Measurements from ENCODE around the gene GLP2R. TPM values are rescaled to one million over a fixed set of nuclear protein-coding genes. Genes with fewer than 3 reads are reported as not detected.

The GLP2R gene
- total RNA-seq, 1 donor: 0.43 TPM

DNA sequence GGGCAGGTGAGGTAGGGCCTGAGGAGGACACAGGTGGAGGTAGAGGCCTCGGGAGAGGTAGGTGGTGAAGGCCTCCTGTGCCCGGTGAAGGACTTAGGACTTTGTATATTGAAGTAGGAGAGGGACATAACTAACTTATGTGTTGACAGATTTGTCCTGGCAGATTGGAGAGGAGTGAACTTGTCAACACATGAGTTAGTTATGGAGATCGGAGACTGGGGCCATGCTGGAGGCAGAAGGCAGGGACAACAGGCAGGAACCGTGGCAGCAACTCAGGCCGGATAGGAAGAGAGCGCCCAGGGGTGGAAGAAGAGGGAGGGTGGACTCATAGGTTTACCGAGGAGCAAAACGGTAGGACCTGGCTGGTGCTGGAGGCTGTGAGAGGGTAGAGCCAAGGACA lies 18.4 kb downstream of the GLP2R start:
- TF ChIP-seq, protein P1, sequence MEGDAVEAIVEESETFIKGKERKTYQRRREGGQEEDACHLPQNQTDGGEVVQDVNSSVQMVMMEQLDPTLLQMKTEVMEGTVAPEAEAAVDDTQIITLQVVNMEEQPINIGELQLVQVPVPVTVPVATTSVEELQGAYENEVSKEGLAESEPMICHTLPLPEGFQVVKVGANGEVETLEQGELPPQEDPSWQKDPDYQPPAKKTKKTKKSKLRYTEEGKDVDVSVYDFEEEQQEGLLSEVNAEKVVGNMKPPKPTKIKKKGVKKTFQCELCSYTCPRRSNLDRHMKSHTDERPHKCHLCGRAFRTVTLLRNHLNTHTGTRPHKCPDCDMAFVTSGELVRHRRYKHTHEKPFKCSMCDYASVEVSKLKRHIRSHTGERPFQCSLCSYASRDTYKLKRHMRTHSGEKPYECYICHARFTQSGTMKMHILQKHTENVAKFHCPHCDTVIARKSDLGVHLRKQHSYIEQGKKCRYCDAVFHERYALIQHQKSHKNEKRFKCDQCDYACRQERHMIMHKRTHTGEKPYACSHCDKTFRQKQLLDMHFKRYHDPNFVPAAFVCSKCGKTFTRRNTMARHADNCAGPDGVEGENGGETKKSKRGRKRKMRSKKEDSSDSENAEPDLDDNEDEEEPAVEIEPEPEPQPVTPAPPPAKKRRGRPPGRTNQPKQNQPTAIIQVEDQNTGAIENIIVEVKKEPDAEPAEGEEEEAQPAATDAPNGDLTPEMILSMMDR (IDR thresholded peaks at IDR 0.05; ENCODE audit: insufficient read depth, low read depth, low read length): no peak
- H3K4me3 ChIP-seq (ENCODE audit: low read depth, low read length): no peak overlapping the region
- no peak for DNase-seq (ENCODE audit: low read depth)

DNA sequence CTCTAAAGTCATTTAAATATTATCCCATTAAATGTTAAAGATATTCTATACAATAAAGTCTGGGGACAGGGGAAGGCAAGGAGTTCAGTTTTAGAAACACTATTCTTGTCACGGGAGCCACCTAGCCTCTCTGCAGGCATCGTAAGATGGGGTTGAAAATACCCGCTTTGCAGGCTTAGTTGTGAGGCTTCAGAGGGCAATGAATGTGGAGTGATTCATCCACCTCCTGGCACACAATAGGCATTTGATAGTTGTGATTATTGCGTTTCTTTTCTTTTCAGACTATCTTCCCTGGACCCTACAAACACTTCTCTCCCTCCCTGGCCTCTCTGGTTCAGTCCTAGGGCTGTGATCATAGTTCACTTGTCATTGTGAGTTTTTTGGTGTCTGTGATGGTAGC lies 19.6 kb downstream of the GLP2R start:
- H3K4me3 ChIP-seq (ENCODE audit: low read depth, low read length): no peak overlapping the region
- no peak for DNase-seq (ENCODE audit: low read depth)

DNA sequence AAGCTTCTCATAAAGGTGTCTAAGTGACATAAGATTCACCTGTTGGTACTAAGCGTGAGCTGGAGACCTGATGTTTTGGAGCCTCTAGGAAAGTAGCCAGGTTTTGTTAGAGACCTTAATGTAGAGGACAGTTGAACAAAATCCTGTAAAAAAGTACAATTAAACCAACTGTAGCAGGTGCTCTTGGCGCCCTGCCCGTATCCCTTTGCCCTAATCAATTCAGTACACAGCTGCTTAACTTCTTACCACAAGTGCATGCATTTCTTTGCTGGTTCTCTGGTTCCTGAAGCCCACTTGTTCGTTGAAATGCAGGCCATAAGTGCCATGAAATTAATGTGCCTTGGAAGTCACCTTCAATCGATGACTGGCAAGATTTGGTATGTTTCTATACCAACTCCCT lies 24.4 kb downstream of the GLP2R start:
- H3K4me3 ChIP-seq (ENCODE audit: low read depth, low read length): no peak overlapping the region
- TF ChIP-seq, protein P1 (IDR thresholded peaks at IDR 0.05; ENCODE audit: insufficient read depth, low read depth, low read length): no peak
- DNase-seq (ENCODE audit: low read depth): no peak

More for the DNA sequence above, 19.6 kb downstream of the GLP2R start:
- TF ChIP-seq, protein P1 (IDR thresholded peaks at IDR 0.05; ENCODE audit: insufficient read depth, low read depth, low read length): no peak

DNA sequence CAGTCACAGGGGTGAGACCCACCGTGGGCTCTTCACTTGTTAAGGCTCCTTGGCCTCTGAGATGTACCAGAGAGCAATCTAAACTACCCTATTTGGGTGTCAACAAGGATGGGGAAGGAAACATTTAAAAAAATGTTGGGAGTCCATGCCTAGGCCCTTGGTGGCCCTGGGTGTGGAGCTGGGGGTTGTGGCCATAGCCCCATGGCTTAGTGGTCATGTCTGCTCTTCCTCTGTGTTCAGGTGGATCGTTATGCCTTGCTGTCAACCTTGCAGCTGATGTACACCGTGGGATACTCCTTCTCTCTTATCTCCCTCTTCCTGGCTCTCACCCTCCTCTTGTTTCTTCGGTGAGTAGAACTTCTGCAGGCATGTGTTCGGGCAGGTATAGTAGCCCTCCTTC lies 28.5 kb downstream of the GLP2R start:
- no peak for DNase-seq (ENCODE audit: low read depth)
- H3K4me3 ChIP-seq (ENCODE audit: low read depth, low read length): no peak overlapping the region
- TF ChIP-seq, protein P1 (IDR thresholded peaks at IDR 0.05; ENCODE audit: insufficient read depth, low read depth, low read length): no peak

DNA sequence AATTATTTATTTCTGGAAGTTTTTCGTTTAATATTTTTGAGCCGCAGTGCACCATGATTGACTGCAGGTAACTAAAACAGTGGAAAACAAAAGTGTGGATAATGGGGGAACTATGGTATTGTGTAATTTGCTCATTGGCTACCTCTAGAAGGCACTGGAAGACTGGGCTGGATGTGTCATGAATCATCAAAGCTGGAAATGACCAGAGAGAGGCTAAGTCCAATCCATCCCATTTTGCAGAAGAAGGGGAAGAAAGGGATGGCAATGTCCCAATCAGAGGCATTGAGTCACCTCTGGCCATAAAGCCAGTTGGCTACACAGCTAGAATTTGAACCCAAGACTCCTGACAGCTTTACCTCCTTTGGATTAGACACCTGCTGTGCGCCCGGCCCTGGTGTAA lies 29.3 kb downstream of the GLP2R start:
- TF ChIP-seq, protein P1 (IDR thresholded peaks at IDR 0.05; ENCODE audit: insufficient read depth, low read depth, low read length): no peak

DNA sequence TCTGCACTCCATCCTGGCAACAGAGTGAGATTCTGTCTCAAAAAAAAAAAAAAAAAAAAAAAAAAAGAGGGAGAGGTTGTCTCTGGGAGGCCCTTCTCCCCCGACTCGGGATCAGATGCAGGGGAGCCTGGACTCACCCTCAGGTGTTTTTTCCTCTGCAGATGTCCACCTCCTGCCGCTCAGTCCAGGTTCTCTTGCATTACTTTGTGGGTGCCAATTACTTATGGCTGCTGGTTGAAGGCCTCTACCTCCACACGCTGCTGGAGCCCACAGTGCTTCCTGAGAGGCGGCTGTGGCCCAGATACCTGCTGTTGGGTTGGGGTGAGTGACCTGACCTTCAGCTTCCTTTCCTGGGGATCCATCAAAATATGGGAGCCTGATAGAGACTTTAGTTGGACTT lies 34.1 kb downstream of the GLP2R start:
- DNase-seq (ENCODE audit: low read depth): no peak
- no peak overlapping the region for H3K4me3 ChIP-seq (ENCODE audit: low read depth, low read length)
- TF ChIP-seq, protein P1 (IDR thresholded peaks at IDR 0.05; ENCODE audit: insufficient read depth, low read depth, low read length): no peak

More for the DNA sequence above, 29.3 kb downstream of the GLP2R start:
- H3K4me3 ChIP-seq (ENCODE audit: low read depth, low read length): no peak overlapping the region
- no peak for DNase-seq (ENCODE audit: low read depth)

DNA sequence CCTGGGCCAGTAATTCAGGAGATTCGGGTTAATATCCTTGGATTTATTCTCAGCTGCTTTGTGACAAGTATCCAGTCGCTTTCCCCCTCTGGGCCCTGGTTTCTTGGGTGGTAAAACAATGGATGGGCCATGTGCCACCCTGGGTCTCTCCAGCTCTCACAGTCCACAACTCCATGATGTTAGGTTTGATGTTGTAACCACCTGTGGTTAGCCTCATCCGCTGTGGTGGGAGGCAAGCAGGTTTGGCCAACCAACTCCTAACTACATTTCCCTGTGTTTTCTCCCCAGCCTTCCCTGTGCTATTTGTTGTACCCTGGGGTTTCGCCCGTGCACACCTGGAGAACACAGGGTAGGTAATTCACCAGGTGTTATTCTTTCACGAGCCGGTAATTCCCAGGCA lies 35.1 kb downstream of the GLP2R start:
- no peak overlapping the region for H3K4me3 ChIP-seq (ENCODE audit: low read depth, low read length)
- no peak for DNase-seq (ENCODE audit: low read depth)
- TF ChIP-seq, protein P1 (IDR thresholded peaks at IDR 0.05; ENCODE audit: insufficient read depth, low read depth, low read length): no peak

Data from fibroblast of villous mesenchyme (primary cell).